ENCODE results near the gene TUSC2.
A peak's percentile ranks its signal among the peaks of the same experiment; 100 is the strongest.
"Not testable (repeated sequence)": the region's sequence is repeated elsewhere in the genome, so short reads cannot be mapped to it uniquely, and the experiment has no call there.

Gene TUSC2

DNA sequence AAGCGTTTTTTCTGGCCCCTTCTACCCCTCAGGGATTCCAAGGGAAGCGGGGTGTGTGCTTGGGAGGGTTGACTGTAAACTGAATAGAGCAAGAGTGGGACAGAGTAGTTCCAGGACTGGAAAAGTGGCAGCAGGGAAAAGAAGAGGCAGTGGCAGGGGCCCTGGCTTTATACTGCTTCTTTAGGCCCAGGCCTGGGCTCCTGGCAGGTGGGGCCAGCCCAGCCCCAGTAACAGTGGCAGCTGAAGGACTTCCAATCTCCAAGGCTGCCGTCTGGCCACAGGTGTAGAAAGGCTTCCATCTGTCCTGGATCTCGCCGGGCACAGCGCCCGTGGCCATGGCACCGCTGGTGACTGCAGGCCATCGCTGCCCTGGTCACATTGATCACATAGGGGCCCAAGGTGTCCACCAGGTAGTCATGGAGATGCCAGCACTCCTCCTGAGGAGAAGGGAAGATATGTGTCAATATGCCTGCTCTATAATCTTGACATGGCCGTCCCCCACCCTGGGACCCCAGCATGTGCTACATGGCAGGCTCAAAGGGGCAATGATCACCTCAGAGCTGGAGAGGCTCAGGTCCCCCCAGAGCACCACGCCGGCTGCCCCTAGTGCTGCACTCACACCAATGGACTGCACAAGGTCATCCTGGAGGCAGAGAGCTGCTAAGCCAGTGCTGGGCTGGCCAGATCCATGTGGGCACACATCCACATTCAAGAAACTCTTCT, 34.8 kb downstream of the TUSC2 start:
- DNase-seq, result no peak

DNA sequence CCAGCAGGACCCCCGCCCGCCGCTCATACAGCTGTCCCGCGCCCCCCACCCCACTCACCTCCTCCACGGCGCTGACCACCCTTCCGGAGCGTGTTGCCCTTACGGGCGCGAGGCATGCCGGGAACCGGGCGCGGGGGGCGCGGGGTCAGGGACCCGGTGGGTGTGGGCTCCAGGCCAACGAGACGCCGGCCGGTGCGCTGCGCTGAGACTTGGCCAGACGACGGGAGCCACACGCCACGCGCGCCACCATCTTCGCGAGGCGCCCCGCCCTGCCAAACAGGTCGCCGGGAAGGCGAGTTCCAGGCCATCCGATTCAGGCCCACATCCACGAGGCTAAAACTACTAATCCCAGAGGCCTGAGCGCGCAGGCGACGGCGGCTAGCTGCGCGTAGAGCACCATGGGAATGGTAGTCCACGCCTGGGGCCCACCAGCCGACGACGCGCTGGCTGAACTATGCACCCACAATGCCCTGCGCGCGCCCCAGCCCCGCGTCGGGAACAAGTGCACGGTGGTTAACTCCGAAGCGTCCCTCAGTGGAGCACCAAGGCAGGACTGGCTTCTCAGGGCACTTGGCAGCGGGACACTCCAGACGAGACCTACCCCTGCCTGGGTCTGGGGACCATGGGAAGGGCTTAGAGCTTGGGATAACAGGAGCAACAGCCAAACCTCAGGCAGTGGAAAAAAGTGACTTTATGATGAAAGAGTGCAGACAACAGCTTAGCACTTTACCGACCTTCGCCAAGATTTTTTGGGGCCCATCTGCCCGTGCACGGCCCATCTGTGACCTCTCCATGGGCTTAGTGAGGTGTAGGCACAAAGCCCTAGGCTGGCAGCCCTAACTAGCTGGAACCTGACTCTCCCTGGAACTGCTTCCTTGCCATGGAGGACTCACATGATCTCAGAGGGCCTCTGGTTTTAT, 35.6 kb downstream of the TUSC2 start, which contains the start of gene IFRD2:
IFRD2 (minus strand) TSS at position 271 of the 920 bp plus-strand sequence; CDS start at position 116, 155 bp downstream.
- peak; percentile 91 for DNase-seq

DNA sequence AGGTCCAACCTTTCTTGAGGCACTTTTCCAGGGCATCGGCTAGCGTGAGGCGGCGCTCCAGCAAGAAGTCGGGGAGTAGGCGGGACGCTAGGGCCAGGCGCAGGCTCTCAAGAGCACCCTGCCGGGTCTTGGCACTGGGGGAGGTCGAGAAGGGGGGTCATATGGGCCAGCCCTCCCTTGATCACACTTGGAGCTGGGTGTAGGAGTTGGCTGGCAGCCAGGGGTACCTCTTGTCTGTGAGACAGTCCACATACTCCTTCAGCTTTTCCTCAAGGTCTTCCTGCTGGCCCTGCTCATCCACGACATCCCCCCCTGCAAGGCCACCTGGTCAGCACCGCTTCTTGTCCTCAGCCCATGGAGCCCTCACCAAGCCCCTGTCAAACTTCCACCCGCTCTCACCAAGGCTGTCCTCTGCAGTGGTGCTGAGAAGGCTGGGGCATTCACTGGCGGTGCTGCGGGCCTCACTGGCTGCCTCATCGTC, 37.8 kb downstream of the TUSC2 start:
- DNase-seq, result no peak

DNA sequence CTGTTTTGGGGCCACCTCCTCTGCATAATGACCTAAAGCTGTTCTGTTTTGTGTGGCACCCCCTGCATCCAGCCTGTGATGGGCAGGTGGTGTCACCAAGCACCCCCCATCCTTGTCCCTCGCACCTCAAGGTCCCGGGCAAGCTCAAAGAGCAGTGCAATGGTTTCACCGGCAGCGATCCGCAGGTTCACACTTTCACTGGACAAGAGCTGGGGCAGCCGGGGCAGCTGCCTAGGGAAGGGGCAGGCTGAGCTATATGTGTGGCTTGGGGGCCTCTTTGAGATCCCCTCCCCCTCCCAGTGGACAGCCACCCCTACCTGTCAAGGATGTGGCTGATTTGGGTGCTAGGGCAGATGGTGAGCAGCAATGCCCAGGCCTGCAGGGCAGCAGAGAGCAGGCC, 38.9 kb downstream of the TUSC2 start:
- DNase-seq, result no peak

DNA sequence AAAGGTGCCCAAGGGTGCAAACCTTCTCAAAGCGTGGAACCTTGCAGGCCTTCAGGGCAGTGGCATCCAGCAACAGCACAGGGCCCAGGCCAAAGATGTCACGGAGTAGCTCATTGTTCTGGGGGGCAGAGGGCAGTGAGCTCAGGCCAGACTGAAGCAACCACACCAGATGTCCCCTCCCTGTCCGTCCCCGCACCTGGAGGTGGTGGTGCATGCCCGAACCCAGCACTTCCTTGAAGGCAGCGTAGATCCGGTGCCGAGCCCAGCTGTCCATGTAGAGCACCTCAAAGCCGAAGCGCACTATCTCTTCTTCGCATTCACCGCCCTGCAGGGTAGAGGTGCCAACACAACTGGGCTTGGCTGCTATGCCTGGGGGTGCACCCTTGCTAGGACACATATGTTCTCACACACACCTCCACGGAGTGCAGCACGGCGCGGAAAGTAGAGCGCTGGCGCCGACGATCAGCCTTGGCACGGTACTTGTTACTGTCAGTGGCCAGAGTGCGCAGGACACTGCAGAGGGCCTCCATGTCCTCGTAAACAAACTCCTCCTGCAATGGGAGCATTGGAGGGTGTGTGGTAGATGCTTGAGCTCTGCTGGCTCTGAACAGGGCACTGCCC, 39.5 kb downstream of the TUSC2 start:
- DNase-seq, result no peak

DNA sequence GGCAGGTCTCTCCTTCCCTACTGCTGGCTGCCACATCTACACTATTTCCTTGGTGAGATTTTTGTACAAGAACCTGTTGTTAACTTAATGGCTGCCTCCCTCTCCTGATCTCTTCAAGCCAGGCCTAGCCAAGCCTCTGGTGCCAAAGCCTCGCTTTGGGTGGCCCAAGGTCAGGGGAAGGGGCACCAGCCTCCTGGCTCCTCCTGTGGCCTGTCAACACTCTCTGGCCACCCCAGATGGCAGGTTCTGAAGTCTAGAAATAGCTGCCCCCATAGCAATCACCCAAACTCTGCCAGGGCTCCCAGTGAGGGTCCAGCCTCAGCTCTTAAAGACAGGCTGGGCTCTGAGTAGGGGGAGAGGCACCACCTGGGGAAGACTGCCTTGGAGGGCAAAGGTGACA, 40.8 kb downstream of the TUSC2 start:
- DNase-seq, result no peak

DNA sequence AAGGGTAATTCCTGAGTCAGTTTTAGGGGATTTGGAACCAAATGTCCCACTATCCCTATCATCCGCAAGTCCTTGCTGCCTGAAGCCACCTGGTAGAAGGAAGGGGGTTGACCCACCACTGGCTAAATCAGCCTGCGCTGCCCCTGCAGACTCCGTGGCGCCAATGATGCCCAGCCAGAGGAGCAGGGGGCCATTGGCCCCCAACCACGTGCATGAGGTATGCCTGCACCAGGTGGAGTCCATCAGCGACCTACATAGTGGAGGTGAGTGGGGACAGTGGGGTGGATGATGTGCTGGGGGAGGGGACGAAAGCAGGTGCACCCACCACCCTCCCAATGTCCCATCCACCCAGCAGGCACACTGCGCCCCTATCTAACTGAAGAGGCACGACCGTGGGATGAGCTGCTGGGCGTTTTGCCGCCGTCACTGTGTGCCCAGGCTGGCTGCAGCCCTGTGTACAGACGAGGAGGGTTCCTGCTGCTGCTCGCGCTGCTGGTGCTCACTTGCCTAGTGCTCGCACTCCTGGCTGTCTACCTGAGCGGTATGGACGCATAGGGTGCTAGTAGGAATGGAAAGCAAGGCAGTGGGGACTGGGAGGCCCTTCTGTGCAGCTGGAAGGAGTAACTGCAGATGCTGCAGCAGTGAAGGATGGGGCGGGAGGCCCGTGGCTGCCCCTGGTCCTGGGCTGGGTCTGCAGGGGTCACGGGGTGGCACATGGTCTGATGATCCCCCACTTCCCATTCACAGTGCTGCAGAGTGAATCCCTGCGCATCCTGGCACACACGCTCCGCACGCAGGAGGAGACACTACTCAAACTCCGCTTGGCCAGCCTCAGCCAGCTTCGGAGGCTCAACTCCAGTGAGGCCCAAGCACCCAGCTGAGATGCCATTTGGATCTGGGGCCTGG, 41.4 kb downstream of the TUSC2 start:
- DNase-seq, result no peak

DNA sequence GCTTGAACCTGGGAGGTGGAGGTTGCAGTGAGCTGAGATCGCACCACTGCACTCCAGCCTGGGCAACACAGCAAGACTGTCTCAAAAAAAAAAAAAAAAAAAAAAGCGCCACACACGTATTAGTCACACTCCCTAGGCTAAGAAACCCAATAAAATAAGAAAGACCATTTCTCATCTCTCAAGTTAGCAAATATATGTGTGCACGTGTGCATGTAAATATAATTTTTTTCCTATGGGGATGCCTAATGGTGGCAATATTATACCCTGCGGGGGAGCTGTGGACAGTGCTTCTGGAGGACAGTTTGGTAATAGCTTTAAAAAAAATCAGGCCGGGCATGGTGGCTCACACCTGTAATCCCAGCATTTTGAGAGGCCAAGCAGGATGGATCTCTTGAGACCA, 43.9 kb downstream of the TUSC2 start:
- DNase-seq, result not testable (repeated sequence)

DNA sequence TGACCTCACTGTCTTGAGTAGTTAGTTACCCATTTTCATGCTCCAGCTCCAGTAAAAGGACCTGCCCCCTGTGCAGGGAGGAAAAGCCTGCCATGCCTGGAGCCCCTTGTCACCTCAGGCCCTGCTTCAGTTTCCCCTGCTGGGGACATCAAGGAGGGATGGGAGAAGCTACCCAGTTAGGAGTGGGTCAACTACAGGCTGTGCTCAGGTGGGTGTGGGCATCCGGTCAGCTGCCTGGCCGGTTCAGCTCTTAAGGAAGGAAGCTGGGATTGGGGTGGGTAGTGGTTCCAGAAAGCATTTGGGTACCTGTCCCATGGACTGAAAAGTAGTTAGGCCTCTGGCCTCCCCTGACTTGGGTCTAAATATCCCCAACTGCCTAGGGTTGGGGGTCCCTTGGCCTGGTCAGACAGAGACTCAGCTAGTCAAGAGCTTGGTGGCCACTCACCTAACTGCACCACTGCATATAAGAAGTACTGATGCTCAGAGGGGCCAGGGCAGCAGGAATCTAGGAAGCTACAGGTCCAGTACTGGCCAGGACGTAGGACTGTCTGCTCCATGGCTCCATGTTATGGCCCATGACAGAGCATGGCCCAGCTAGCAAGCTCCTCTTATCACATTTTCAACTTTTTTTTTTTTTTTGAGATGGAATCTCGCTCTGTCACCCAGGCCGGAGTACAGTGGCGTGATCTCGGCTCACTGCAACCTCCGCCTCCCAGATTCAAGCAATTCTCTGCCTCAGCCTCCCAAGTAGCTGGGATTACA, 48.6 kb downstream of the TUSC2 start:
- DNase-seq, result no peak

DNA sequence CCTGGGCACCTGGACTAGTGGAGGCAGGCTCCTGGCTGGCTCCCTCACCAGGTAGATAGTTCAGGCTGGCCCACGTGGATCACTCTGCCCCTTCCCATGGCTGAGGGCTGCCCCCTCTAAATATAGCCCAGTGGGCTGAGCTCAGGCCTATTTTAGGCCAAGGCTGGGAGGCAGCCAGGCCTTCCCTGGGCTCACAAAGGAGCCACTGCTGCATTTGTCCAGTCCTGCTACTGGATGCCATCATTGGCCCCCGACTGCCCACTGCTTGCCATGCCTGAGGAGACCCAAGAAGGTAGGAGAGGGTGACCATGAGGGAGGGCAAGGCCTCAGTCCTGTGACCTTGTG, 49.2 kb downstream of the TUSC2 start, which contains the start of gene LSMEM2:
LSMEM2 (plus strand) TSS at position 208 of the 345 bp plus-strand sequence; CDS start at position 235, 27 bp downstream.
- no peak for DNase-seq

DNA sequence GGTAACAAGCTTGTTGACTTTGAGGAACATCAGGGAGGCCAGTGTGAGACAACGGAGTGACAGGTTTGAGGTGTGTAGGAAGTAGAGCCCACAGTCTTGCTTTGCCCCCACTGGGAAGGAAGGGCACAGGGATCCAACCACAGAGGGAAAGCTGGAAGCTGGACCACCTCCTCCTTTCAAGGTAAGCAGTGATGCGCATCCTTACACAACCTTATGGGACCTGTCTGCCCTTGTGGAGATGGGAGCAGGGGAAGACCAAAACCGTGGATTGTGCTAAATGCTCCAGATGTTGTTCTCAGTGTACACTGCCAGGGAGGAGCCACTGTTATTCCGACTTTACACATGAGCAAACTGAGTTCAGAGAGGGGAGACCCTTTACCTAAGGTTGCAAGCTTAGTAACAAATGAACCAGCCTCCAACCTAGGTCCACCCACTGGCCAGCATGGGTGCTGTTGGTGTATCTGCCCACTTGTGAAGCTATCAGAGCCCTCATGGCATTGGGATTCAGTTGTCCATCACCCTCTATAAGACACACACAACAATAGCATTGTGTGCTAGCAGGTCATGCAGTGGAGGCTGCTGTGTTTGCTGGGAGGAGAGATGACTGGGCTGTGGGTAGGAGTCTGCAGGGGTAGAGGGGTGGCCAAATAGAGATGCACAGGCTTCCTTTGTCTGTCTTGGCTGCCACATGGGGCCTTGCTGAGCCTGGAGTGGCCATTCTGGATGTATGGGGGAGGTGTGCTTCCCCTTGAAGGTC, 49.7 kb downstream of the TUSC2 start:
- no peak for DNase-seq

DNA sequence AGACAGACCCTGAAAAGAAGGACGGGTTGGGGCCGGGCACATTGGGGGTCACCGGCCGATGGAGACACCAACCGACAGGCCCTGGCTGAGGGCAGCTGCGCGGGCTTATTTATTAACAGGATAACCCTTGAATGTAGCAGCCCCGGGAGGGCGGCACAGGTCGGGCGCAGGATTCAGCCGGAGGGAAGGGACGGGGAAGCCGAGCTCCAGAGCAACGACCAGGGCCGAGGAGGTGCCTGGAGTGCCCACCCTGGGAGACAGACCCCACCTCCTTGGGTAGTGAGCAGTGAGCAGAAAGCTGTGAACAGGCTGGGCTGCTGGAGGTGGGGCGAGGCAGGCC, 51.3 kb downstream of the TUSC2 start:
- DNase-seq, result no peak

DNA sequence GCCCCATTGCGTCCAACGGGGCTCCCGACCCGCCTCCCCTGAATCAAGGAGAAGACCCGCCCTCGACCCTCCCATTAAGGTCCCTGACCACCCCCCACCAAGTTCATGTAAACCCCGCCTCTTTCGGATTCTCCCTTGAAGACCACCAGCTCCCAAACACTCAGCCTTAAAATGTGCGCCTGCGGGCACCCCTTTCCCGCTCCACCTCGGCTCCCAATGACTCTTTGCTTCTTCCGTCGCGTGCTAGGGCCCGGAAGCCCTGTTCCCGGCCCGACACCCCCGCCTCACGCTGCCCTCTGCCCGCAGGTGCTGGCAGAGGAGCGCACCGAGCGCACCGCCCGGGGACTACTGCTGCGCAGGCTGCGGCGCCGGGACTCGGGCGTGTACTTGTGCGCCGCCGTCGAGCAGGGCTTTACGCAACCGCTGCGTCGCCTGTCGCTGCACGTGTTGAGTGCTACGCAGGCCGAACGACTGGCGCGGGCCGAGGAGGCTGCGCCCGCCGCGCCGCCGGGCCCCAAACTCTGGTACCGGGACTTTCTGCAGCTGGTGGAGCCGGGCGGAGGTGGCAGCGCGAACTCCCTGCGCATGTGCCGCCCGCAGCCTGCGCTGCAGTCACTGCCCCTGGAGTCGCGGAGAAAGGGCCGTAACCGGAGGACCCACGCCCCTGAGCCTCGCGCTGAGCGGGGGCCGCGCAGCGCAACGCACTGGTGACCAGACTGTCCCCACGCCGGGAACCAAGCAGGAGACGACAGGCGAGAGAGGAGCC, 51.8 kb downstream of the TUSC2 start:
- no peak for DNase-seq

DNA sequence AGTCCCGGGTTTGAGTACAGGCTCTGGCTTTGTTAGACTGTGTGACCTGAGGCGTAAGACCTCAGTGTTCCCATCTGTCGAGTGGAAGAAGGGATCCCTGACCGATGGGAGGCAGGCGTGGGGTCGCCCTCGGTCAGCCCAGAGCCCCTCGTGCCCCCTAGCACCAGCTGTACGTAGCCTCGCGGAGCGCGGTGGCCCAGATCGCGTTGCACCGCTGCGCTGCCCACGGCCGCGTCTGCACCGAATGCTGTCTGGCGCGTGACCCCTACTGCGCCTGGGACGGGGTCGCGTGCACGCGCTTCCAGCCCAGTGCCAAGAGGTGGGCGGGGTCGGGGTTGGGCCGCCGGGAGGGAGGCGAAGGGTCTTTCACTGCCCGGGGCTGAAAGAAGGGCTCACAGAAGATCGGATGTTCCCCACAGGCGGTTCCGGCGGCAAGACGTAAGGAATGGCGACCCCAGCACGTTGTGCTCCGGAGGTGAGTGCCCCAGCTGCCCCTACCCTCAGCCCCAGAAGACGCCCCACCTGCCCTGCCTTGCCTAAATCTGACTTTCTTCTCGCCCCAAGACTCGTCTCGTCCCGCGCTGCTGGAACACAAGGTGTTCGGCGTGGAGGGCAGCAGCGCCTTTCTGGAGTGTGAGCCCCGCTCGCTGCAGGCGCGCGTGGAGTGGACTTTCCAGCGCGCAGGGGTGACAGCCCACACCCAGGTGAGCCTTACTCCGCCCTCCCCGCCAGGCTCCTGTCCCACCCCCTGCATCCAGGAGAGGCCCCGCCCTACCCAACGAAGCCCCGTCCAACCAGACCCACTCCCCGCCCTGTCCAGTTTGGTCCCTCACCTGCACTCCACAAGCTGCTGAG, 52.7 kb downstream of the TUSC2 start:
- no peak for DNase-seq

All from GF-D8 (cell line).